Right lobe of liver (tissue), 4 donors: ENCODE data around the gene HECTD1.

ENCODE experiments used
- CTCF ChIP-seq, 4 donors: fragments of 200-600 bp in 3 of 4; fragments of 450-650 bp in 1 of 4; IDR thresholded peaks; one replicate each; pipeline versions ENCODE4 v1.5.1 to v1.8.0; 2016 to 2022; ENCODE audit warnings: antibody characterized with exemption in 4 of 4, mild to moderate bottlenecking in 2 of 4
- POLR2A ChIP-seq: fragments of 450-650 bp; IDR thresholded peaks from one replicate; pipeline ENCODE4 v1.6.1; 2017; ENCODE audit warnings: antibody characterized with exemption, mild to moderate bottlenecking
- donor health status: DM: no; HTN: no; CAD: no.
- donor health status: DM: no; HTN: no; CAD: no.
- donor health status: DM: no; HTN: yes; CAD: no.

- TF ChIP-seq CTCF (IDR thresholded peaks at IDR 0.05) (no peak), POLR2A (no peak)
Measured at GRCh38 chr14:31110872-31111271, 96.7 kb downstream of the HECTD1 start.
